Measurements from ENCODE around the gene VWA5B1. TPM values are rescaled to one million over a fixed set of nuclear protein-coding genes. Genes with fewer than 3 reads are reported as not detected.

The VWA5B1 gene
- total RNA-seq, 4 donors from 2014 or later, result 0.16 TPM; not detected in 3

DNA sequence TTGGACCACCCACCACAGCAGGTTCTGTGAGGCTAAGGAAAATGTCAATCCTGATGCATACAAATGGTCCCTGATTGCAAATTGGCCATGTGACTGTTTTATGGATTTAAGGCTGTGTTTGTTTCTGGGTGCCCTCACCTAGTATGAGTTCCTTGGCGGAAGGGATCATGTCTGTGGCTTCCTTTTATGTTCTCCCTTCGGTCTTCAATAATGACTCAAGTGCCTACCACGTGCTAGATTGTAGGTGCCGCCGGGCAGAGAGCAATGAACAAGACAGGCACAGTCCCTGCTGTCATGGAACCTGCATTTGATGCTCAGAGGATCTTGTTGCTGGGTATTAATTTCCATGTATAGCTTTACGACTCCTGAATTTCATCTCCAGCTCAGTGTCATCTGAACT lies 9.8 kb upstream of the VWA5B1 start:
- Histone ChIP-seq H3K36me3 (no peaks in the 10 kb centered on the region), H3K4me3 (no peak overlapping the region), H3K27me3 (peaks cover 41% of the 10 kb centered on the region), H3K4me1 (peaks cover 3% of the 10 kb centered on the region), H3K9me3 (no peaks in the 10 kb centered on the region), H3K27ac (no peak overlapping the region)
- DNase-seq (ENCODE audit: low spot score in 2 of 2), result no peak
- 80% methylated on average over 6 of the region's 6 CpGs for WGBS
- TF ChIP-seq, protein P1, sequence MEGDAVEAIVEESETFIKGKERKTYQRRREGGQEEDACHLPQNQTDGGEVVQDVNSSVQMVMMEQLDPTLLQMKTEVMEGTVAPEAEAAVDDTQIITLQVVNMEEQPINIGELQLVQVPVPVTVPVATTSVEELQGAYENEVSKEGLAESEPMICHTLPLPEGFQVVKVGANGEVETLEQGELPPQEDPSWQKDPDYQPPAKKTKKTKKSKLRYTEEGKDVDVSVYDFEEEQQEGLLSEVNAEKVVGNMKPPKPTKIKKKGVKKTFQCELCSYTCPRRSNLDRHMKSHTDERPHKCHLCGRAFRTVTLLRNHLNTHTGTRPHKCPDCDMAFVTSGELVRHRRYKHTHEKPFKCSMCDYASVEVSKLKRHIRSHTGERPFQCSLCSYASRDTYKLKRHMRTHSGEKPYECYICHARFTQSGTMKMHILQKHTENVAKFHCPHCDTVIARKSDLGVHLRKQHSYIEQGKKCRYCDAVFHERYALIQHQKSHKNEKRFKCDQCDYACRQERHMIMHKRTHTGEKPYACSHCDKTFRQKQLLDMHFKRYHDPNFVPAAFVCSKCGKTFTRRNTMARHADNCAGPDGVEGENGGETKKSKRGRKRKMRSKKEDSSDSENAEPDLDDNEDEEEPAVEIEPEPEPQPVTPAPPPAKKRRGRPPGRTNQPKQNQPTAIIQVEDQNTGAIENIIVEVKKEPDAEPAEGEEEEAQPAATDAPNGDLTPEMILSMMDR (IDR thresholded peaks at IDR 0.05), result no peak
- TF ChIP-seq POLR2AphosphoS5 (IDR thresholded peaks at IDR 0.05), result no peak
- no peak for TF ChIP-seq POLR2A (IDR thresholded peaks at IDR 0.05)
- TF ChIP-seq EP300 (IDR thresholded peaks at IDR 0.05), result no peak

DNA sequence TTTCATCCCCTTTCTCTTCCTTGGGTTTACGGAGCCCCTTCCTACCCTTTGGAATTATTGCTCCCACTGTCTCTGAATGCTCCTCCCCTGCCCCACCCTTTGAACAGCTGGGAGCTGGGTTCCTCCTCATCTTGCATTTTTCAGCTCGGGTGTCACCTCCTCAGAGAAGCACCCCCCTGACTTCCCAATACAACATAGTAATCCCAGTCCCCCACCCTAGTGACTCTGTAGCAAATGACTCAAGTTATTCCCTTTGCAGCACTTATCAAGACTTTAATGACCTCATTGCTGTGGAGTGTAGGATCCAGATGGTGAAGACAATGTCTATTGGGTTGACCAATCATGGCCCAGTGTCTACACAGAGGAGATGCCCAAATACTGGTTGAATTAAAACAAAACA lies 8.9 kb upstream of the VWA5B1 start:
- Histone ChIP-seq H3K27ac (no peak overlapping the region), H3K27me3 (peaks cover 49% of the 10 kb centered on the region), H3K9me3 (no peaks in the 10 kb centered on the region), H3K36me3 (no peaks in the 10 kb centered on the region), H3K4me3 (no peak overlapping the region), H3K4me1 (peaks cover 3% of the 10 kb centered on the region)
- TF ChIP-seq EP300 (IDR thresholded peaks at IDR 0.05) (no peak), POLR2AphosphoS5 (IDR thresholded peaks at IDR 0.05) (no peak), POLR2A (IDR thresholded peaks at IDR 0.05) (no peak)
- TF ChIP-seq, protein P1 (IDR thresholded peaks at IDR 0.05), result no peak
- WGBS, result 47% methylated on average over 2 of the region's 2 CpGs
- DNase-seq (ENCODE audit: low spot score in 2 of 2), result no peak

DNA sequence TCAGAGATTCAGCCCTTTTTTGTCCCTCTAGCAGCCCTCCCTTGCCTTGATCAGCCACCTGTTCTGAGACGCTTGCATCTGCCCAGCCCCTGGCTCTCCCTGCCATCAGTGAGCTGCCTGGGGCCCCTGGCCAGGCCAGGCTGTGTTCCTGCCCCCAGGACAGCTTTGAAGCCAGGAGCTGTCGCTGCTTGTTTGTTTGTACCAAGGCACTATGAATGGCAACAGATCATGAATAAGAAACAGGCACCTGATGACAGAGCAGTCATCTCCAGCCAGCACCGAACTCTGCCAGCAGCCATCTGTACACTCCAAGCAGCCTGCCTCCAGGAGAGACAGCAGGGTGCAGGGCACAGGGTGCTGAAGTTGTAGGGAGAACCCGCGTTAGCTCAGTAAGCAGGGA lies 8.1 kb upstream of the VWA5B1 start:
- DNase-seq (ENCODE audit: low spot score in 2 of 2), result no peak
- peaks cover 3% of the 10 kb centered on the region for H3K4me1 ChIP-seq
- no peaks in the 10 kb centered on the region for H3K36me3 ChIP-seq
- 19% methylated on average over 5 of the region's 5 CpGs for WGBS
- no peaks in the 10 kb centered on the region for H3K9me3 ChIP-seq
- no peak for TF ChIP-seq EP300 (IDR thresholded peaks at IDR 0.05)
- TF ChIP-seq, protein P1 (IDR thresholded peaks at IDR 0.05), result no peak
- TF ChIP-seq POLR2AphosphoS5 (IDR thresholded peaks at IDR 0.05), result no peak
- TF ChIP-seq POLR2A (IDR thresholded peaks at IDR 0.05), result no peak
- H3K27ac ChIP-seq, result no peak overlapping the region
- no peak overlapping the region for H3K4me3 ChIP-seq
- peaks cover 49% of the 10 kb centered on the region for H3K27me3 ChIP-seq

DNA sequence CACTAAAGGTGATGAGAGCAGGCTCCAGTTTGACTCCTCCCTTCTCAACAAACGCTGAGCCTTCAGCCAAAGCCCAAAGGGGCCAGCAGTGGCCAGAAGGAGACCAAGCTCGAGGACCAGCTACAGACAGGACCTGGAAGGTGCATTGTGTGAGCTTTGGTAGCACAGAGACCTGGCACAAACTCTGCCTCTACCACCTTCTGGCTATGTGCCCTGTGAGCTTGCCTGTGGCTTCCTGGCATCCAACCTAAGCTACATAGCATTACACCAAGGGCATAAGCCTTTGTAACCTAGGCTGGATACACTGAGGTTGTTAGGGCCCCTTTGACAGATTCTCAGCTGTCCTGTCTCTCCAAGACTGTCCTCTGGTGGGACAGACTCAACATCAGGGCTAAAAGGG lies 6.6 kb upstream of the VWA5B1 start:
- no peak for DNase-seq (ENCODE audit: low spot score in 2 of 2)
- TF ChIP-seq POLR2AphosphoS5 (IDR thresholded peaks at IDR 0.05) (no peak), EP300 (IDR thresholded peaks at IDR 0.05) (no peak), POLR2A (IDR thresholded peaks at IDR 0.05) (no peak)
- TF ChIP-seq, protein P1 (IDR thresholded peaks at IDR 0.05), result no peak
- no peaks in the 10 kb centered on the region for H3K36me3 ChIP-seq
- peaks cover 3% of the 10 kb centered on the region for H3K4me1 ChIP-seq
- H3K9me3 ChIP-seq, result no peaks in the 10 kb centered on the region
- H3K27ac ChIP-seq, result no peak overlapping the region
- WGBS, result no CpG with 5 or more reads among the region's 2 CpGs
- H3K4me3 ChIP-seq, result no peak overlapping the region
- H3K27me3 ChIP-seq, result peaks cover 59% of the 10 kb centered on the region

DNA sequence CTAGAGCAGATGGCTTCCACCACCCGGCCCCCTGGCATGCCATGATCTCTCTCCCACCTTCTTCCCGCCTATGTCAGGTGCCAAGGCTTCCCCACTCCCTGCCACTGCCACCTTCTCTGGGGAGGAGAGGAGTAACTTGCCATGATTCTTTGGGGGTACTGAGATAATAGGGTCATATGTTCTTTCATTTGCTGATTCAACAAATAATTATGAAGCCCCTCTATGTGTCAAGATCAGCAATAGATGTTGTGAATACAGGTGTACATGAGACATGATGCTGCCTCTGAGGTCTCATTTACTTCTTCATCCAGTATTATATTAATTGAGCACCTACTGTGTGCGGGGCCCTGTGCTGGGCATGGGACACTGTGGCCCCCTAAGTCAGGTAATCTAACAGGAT lies 6.0 kb upstream of the VWA5B1 start:
- Histone ChIP-seq H3K4me1 (peaks cover under 1% of the 10 kb centered on the region), H3K9me3 (no peaks in the 10 kb centered on the region), H3K27me3 (peaks cover 61% of the 10 kb centered on the region), H3K36me3 (no peaks in the 10 kb centered on the region), H3K27ac (no peak overlapping the region), H3K4me3 (no peak overlapping the region)
- DNase-seq (ENCODE audit: low spot score in 2 of 2), result no peak
- no peak for TF ChIP-seq EP300 (IDR thresholded peaks at IDR 0.05)
- no peak for TF ChIP-seq POLR2A (IDR thresholded peaks at IDR 0.05)
- TF ChIP-seq POLR2AphosphoS5 (IDR thresholded peaks at IDR 0.05), result no peak
- TF ChIP-seq, protein P1 (IDR thresholded peaks at IDR 0.05), result no peak
- WGBS, result 93% methylated on average over 3 of the region's 3 CpGs
